ENCODE results near the gene ABLIM2. TPM values are rescaled to one million over a fixed set of nuclear protein-coding genes. Genes with fewer than 3 reads are reported as not detected.

Gene ABLIM2
- total RNA-seq, 1 experiment from 2014 or later: 1.0 TPM

GRCh38 chr4:8168232-8168631 lies 9.6 kb upstream of the ABLIM2 start:
- H3K23ac ChIP-seq (ENCODE audit: insufficient read length, low read depth, low read length): no peak overlapping the region
- no peak overlapping the region for H3K4ac ChIP-seq (ENCODE audit: low read depth, low read length)
- H3K36me3 Mint-ChIP-seq (ENCODE audit: insufficient read depth in 1 of 3, low read depth in 3 of 3): peaks cover 0 to 5% (median 4%) of the 10 kb centered on the region in 3 experiments; a peak in 2 of 7 replicates
- H4K8ac ChIP-seq (replicated peaks; ENCODE audit: insufficient read length, low read depth, low read length): no peak overlapping the region
- H3T11ph ChIP-seq (ENCODE audit: low read length): no peak overlapping the region
- H3K27me3 Mint-ChIP-seq (ENCODE audit: low read depth): peaks cover 20% of the 10 kb centered on the region
- no peak overlapping the region for H2BK15ac ChIP-seq (ENCODE audit: low read depth, low read length)
- no peak overlapping the region for H2AFZ ChIP-seq (ENCODE audit: low read length)
- H3K23me2 ChIP-seq (ENCODE audit: insufficient read length, low read depth, low read length, poor library complexity, severe bottlenecking): no peaks in the 10 kb centered on the region
- H3K4me2 ChIP-seq (ENCODE audit: insufficient read depth, insufficient read length, low read length): no peak overlapping the region
- H4K91ac ChIP-seq (ENCODE audit: insufficient read length, low read depth, low read length): no peak overlapping the region
- no peak overlapping the region for H3K27ac ChIP-seq (ENCODE audit: insufficient read length, low read depth, low read length)
- no peaks in the 10 kb centered on the region for H3K79me1 ChIP-seq (ENCODE audit: insufficient read depth, low read depth, low read length, poor library complexity, severe bottlenecking)
- no peak overlapping the region for H3K56ac ChIP-seq (ENCODE audit: insufficient read length, low read depth, low read length)
- peaks cover 13 to 17% of the 10 kb centered on the region in 2 experiments for H3K9me3 Mint-ChIP-seq
- no peaks in the 10 kb centered on the region for H3K4me1 ChIP-seq (ENCODE audit: insufficient read depth, low read length)
- H3K27ac Mint-ChIP-seq: no peak overlapping the region
- H2BK5ac ChIP-seq (ENCODE audit: insufficient read length, low read length): no peak overlapping the region
- no peak overlapping the region for H2AK5ac ChIP-seq (ENCODE audit: insufficient read length, low read length)
- H3K27me3 ChIP-seq (ENCODE audit: insufficient read depth, low read length): no peaks in the 10 kb centered on the region
- no peaks in the 10 kb centered on the region for H4K20me1 ChIP-seq (ENCODE audit: control insufficient read depth, insufficient read depth, insufficient read length)
- TF ChIP-seq CTCF (conservative IDR thresholded peaks at IDR 0.05): peak; percentile 75
- no peak overlapping the region for H2BK12ac ChIP-seq (ENCODE audit: insufficient read length, low read depth, low read length)
- DNase-seq: no peak
- no peaks in the 10 kb centered on the region for H3K4me1 Mint-ChIP-seq
- no peak overlapping the region for H4K5ac ChIP-seq (ENCODE audit: insufficient read length, low read depth, low read length)
- WGBS (ENCODE audit: extremely low coverage, insufficient read length, low lambda C conversion rate): no CpG with 5 or more reads among the region's 1 CpG
- H3K18ac ChIP-seq (ENCODE audit: insufficient read length, low read depth, low read length): no peak overlapping the region
- no peak overlapping the region for H3K9ac ChIP-seq (ENCODE audit: extremely low read depth, insufficient read length, low read length)
- no peaks in the 10 kb centered on the region for H3K79me2 ChIP-seq (ENCODE audit: insufficient read depth, low read length)
- no peak overlapping the region for H2BK20ac ChIP-seq (ENCODE audit: low read depth, low read length, poor library complexity, severe bottlenecking)
- H2BK120ac ChIP-seq (ENCODE audit: low read depth, low read length, poor library complexity, severe bottlenecking): no peak overlapping the region
- H3K14ac ChIP-seq (ENCODE audit: insufficient read depth, low read length): no peak overlapping the region
- H3K4me3 Mint-ChIP-seq: no peak overlapping the region
- peaks cover 5% of the 10 kb centered on the region for H3K9me3 ChIP-seq (ENCODE audit: control insufficient read depth, low read depth, low read length)
